GM18520 (cell line): ENCODE data around the gene ZNF253.
A peak's percentile ranks its signal among the peaks of the same experiment; 100 is the strongest.
"Not testable (repeated sequence)": the region's sequence is repeated elsewhere in the genome, so short reads cannot be mapped to it uniquely, and the experiment has no call there.

Experiments
- ATAC-seq: cut with Tn5 transposase; IDR thresholded peaks from one replicate; pipeline ENCODE4 v1.9.1; 2021; ENCODE audit not compliant: unreplicated experiment

The ZNF253 gene

GRCh38 chr19:19892055-19892941 lies 26.6 kb downstream of the ZNF253 start:
- ATAC-seq, result not testable (repeated sequence)

GRCh38 chr19:19900139-19900728 lies 34.6 kb downstream of the ZNF253 start:
- no peak for ATAC-seq

GRCh38 chr19:19900729-19901444 lies 35.2 kb downstream of the ZNF253 start, which contains the start of gene ZNF93:
TSS of gene ZNF93 (plus strand) at chr19:19900946. CDS start at chr19:19901089, 143 bp downstream.
- ATAC-seq, result peak; percentile 96

GRCh38 chr19:19907551-19907950 lies 41.9 kb downstream of the ZNF253 start:
- not testable (repeated sequence) for ATAC-seq

GRCh38 chr19:19909654-19910053 lies 44.0 kb downstream of the ZNF253 start:
- no peak for ATAC-seq

GRCh38 chr19:19911150-19911549 lies 45.5 kb downstream of the ZNF253 start:
- no peak for ATAC-seq

GRCh38 chr19:19914596-19914995 lies 48.9 kb downstream of the ZNF253 start:
- ATAC-seq, result no peak

GRCh38 chr19:19930417-19930816 lies 64.7 kb downstream of the ZNF253 start:
- ATAC-seq, result not testable (repeated sequence)

- not testable (repeated sequence) for ATAC-seq
Measured at GRCh38 chr19:19933432-19934314, 68.0 kb downstream of the ZNF253 start.

- no peak for ATAC-seq
Measured at GRCh38 chr19:19937403-19937802, 71.7 kb downstream of the ZNF253 start.

GRCh38 chr19:19938449-19938848 lies 72.8 kb downstream of the ZNF253 start:
- ATAC-seq, result no peak

GRCh38 chr19:19943848-19944582 lies 78.3 kb downstream of the ZNF253 start:
- no peak for ATAC-seq
